ENCODE measurements around the gene MOGAT2. TPM values are rescaled to one million over a fixed set of nuclear protein-coding genes. Genes with fewer than 3 reads are reported as not detected.
"Not testable (repeated sequence)": the region's sequence is repeated elsewhere in the genome, so short reads cannot be mapped to it uniquely, and the experiment has no call there.

Gene MOGAT2
- total RNA-seq, 1 donor from 2014 or later: 0.22 TPM

DNA sequence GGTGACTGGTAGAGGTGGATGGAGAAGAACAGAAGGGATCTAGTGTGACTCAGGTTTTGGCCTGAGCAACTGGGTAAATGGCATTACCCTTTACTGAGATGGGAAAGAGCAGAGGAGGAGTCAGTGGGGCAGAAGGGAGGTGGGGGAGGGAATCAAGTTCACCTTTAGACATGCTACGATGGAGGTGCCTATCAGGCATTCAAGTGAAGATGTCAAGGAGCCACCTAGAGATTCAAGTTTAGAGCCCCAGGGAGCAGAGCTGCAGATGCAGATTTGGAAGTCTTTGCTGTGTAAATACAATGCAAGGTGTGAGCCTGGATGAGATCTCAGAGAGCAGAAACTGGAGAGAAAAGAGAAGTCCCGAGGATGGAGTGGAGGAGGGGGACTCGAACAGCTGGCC, 979 bp upstream of the MOGAT2 start:
- ATAC-seq: no peak
- intact Hi-C loops (cut with DNase I): no loop called here

DNA sequence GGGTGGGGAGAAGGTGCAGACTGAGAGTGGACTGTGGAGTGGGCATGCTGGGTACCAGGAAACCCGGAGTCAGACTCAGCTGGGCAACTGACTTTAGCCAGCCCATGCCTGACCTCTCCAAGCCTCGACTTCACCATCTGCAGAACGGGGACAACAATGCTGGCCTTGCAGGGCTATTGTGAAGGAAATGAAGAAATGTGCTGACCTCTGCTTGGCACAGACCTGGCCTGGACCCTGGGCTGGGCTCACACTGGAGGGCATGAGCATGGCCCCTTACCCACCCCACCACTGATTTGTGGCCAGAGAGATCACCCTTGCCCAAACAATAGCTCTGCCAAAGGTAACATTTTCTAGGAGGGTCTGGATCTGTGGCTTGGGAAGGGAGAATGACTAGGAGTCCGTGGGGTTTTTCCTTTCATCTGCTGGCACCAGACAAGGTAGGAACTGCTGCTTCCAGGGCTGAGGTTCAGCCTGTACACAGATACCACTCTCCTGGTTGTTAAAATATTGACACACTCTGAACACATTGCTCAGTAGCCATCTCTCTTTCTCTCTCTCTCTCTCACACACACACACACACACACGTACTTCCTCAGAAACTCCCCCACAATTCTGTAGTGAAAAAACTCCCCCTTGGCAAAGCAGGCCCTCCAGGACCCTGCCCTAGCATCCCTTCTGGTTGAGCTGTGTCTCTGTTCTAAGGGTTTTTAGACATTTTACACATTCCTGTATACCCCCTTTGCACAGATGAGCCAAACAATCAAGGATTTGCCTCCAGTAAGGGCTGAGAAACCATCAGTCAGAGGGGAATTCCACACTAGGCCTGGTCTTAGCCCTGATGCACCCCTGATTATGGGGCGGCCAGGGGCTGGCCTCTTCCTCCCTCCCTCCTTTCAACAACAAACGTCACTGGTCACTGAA, 1.0 kb downstream of the MOGAT2 start:
- DNase-seq (ENCODE audit: missing footprints) (peak; percentile 41), ATAC-seq (peak; percentile 4)
- intact Hi-C loops (cut with DNase I): no loop called here

More for the DNA sequence above, 979 bp upstream of the MOGAT2 start:
- no peak for DNase-seq (ENCODE audit: missing footprints)

DNA sequence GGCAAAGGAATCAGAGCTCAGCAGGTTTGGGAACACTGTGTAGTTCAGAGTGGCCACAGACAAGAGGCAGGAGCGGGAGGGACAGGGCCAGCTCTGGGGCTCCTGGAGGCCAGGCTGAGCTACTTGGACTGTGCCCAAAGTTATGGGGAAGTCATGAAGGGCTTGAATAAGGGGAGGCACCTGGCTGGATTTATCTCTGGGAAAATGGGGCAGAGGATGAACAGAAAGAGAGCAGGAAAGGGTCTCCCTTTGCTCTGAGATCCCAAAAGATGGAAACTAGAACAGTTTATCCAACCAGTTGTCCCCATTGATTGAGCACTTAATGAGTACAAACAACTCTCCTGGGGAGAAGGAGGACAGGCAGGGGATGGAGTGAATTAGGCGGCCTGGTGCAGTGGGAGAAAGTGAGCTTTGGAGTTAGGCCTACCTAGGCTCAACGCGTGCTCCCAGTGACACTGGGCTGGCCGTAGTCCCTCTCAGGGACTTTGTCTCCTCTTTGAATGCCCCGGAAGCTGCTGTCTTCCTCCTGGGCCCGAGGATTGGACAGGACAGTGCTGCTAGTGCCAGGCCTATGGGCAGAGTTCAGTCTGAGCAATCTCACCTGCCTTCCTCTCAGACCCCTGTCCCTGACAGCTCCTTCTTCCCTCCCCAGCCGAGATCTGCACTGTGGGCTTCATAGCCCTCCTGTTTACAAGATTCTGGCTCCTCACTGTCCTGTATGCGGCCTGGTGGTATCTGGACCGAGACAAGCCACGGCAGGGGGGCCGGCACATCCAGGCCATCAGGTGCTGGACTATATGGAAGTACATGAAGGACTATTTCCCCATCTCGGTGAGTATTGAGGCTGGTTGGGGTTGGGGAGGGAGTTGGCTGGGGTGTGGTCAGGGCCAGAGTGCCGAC, 2.0 kb downstream of the MOGAT2 start:
- intact Hi-C loops (cut with DNase I): loop anchor here (5.0 kb wide), 1 partner anchor 148 kb away; no protein-coding TSS in a partner anchor
- ATAC-seq (peak; percentile 63), DNase-seq (ENCODE audit: missing footprints) (peak; percentile 53)

DNA sequence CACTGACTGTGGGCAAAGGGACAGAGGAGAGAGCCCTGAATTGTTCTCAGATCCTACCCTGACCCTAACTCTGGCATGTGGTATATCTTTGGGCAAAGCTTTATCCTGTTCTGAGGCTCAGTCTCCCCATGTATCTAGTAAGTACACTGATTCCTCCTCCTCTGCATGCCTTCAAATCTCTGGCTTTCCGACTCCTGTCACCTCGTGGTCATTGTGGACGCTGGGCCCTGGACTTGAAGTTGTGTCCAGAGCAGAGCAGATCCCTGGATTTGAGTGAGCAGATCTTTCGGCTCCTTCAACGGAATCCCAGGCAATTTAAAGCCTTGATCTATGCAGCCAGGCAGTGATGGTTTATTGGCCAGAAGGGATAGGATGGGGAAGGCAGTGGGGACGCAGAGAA, 3.0 kb downstream of the MOGAT2 start:
- intact Hi-C loops (cut with DNase I): loop anchor here (5.0 kb wide), 1 partner anchor 147 kb away; no protein-coding TSS in a partner anchor
- ATAC-seq (no peak), DNase-seq (ENCODE audit: missing footprints) (no peak)

DNA sequence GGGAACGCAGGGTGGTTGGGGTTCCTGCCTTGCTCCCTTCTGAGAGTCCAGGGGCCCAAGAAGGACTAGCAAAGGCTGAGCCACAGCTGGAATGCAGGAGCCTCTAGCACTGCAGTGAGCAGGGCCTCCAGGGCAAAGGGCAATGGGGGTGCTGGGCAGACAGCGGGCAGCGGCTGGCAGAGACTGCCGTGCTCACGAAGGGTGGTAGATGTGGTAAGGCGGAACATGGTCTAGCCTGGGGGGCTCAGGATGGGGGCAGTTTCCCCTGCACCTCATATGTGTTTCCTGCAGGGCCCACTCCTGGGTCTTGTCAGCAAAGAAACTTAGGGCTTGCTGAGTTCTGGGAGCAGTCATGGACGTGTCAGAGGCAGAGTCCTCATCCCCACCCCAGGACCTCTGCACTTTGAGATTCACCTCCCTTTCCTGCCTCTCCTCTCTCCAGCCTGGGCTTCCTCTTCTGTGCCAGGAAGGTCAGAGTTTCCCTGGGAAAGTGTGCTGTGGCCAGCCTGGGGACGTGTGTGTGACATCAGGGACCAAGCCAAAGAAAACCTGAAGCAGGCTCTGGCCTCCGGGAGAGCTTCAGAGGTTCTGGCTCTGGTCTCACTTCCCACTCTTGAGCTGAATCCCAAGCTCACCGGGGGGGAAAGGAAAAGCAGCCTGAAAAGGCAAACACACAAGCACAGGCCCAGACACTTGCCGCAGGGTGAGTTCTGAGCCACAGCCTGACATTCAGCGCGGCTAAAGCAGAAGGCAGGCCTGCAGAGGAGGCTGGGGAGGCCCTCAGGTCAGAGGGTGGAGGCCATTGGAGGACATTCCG, 4.4 kb downstream of the MOGAT2 start:
- no peak for ATAC-seq
- intact Hi-C loops (cut with DNase I): loop anchor here (5.0 kb wide), 1 partner anchor 145 kb away; no protein-coding TSS in a partner anchor

DNA sequence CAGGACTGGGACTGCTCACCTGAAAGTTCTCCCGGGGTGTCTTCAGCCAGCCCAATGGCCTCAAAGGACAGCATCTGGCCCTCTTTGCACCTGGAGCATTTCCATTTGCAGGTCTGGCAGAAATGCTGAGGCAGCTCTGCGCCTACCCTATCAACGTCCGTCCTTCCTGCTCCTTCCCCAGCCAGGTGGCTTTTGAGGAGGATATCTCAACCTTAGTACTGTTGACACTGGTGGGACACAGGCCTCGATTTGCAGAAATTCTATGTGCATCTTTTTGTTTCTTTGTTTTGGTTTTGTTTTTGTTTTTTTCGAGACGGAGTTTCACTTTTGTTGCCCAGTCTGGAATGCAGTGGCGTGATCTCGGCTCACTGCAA, 5.0 kb downstream of the MOGAT2 start:
- no peak for ATAC-seq
- intact Hi-C loops (cut with DNase I): loop anchor here (5.0 kb wide), 1 partner anchor 145 kb away; no protein-coding TSS in a partner anchor
- no peak for DNase-seq (ENCODE audit: missing footprints)

More for the DNA sequence above, 4.4 kb downstream of the MOGAT2 start:
- peak; percentile 58 for DNase-seq (ENCODE audit: missing footprints)

DNA sequence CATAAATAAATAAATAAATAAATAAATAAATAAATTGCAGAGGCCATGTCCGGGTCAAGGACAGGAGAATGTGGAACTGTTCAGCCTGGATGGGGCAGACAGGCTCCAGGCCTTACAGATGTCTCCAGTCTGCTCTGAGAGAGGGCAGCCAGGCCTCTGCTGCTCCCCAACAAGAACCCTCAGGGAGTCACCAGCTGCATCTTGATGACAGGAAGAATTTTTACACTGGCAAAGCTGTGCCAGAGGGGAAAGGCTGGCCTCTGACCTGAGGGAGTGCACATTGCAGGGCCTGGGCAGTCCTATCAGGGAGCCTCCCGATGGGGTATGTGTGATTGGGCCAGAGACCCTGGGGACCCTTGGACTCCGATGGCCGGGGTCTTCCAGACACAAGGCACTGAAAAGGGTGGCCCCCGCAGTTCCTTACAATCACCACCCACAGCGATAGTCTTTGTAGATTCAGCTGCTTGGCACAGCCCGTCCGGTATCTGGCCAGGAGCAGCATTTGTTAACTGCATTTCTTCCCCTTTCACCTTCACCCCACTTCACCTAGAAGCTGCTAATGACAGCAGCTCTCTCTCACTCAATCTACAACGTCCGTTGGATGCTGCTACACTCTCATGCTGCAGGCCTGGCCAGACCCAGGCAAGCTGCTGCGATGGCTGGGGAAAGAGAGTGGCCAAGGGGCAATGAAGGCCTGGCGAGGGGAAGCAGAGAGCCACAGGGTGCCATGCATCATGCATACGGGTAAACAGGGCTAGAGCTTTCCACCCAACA, 8.1 kb downstream of the MOGAT2 start:
- ATAC-seq (peak; percentile 53), DNase-seq (ENCODE audit: missing footprints) (peak; percentile 57)
- intact Hi-C loops (cut with DNase I): no loop called here

DNA sequence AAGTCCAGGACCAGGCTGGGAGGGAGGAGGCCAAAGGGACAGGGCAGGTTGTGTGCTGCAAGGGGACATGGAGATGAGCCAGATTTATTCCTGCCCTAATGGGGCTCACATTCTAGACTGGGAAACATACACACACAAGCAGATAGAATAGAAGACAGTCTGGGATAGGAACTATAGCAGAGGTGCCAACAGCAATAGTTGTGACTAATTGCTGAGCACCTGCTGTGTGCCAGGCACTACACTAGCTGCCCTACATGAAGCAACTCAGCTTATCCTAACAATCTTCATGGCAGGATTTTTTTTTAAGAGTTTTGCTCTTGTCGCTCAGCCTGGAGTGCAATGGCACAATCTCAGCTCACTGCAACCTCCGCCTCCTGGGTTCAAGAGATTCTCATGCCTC, 11.4 kb downstream of the MOGAT2 start:
- ATAC-seq: no peak
- no peak for DNase-seq (ENCODE audit: missing footprints)
- intact Hi-C loops (cut with DNase I): no loop called here

DNA sequence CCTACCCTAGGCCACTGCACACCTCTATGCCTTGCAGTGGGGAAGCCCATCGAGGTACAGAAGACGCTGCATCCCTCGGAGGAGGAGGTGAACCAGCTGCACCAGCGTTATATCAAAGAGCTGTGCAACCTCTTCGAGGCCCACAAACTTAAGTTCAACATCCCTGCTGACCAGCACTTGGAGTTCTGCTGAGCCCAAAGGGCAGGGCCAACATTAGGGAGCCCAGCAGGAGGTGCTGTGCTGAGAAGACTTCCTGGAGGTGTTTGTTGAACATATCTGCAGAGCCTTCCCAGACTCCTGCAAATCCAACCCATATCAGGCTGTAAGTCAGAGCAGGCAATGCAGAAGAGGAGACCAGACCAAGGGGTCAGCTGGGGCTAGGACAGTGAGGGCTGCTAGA, 13.5 kb downstream of the MOGAT2 start:
- ATAC-seq (no peak), DNase-seq (ENCODE audit: missing footprints) (no peak)
- intact Hi-C loops (cut with DNase I): no loop called here

DNA sequence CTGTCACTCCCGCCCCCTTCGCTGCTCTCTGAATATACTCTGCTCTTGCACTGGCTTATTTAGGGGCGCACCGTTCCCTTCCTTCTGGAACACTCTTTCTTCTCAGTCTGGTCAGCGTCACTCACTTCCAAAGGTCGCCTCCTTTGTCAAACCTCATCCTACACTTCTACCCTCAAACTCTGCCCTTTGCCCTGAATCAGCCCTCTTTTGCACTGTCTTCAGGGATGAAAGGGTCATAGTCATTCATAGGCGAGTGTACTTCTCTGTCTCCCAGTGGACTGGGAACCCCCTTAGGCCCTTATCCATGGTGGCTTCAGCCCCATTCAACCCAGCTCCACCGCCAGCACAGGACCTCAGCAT, 15.4 kb downstream of the MOGAT2 start:
- intact Hi-C loops (cut with DNase I): no loop called here
- DNase-seq (ENCODE audit: missing footprints) (no peak), ATAC-seq (no peak)

DNA sequence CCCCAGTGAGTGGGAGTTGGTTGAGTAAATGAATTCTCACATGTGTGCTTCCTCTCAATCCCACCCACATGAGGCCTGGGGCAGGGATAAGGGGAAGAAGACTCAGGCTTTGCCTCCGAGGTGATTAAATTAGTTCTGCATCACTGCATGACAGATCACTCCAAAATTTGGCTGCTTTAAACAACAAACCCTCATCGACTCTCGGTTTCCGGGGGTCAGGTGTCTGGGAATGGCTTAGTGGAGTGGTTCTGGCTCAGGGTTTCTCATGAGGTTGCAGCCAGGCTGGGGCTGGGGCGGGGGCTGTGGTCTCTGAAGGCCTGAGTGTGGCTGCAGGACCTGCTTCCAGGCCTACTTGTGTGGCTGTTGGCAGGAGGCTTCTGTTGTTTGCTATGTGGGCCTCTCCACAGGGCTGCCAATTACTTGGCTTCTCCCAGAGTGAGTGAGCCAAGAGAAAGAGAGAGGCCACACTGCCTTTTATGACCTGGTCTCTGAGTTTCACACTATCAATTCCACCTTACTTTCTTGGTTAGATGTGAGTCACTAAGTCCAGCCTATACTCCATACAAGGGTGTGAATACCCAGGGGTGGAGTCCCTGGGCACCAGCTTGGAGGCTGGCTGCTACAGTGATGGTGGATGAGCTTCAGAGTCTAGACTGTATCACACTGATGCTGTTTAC, 15.9 kb downstream of the MOGAT2 start:
- DNase-seq (ENCODE audit: missing footprints): no peak
- intact Hi-C loops (cut with DNase I): no loop called here
- peak; percentile 88 for ATAC-seq

DNA sequence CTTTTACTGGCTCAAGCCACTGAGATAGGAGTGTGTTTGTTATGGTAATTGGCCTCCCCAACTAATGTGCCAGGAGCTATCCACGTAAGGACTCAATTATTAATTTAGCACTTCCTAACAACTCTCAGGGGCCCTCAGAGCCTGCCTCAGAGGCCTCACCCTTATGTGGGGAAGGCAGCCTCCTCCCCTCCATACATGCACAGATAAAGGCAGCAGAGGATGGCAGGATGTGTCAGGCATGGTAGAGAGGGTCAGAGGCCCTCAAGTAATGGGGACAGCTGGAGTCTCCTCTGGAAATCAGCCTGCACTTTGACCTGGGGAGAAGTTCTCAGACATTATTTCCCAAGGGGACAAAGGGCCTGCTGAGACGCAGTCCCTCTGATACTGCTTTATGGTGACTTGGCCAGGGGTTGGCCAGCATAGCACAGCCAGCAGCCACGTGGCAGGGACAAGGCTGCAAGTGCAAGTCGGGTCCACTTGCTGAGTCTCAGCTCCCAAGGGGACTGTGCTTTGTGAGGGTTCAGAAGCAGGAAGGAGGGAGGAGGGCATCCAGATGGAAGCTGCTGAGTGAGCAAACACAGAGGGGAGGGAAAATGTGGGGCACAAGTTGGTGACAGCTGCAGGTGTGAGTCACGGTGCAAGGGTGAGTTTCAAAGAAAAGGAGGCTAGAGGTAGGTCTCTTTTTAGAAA, 17.0 kb downstream of the MOGAT2 start:
- no peak for DNase-seq (ENCODE audit: missing footprints)
- intact Hi-C loops (cut with DNase I): no loop called here
- ATAC-seq: no peak

DNA sequence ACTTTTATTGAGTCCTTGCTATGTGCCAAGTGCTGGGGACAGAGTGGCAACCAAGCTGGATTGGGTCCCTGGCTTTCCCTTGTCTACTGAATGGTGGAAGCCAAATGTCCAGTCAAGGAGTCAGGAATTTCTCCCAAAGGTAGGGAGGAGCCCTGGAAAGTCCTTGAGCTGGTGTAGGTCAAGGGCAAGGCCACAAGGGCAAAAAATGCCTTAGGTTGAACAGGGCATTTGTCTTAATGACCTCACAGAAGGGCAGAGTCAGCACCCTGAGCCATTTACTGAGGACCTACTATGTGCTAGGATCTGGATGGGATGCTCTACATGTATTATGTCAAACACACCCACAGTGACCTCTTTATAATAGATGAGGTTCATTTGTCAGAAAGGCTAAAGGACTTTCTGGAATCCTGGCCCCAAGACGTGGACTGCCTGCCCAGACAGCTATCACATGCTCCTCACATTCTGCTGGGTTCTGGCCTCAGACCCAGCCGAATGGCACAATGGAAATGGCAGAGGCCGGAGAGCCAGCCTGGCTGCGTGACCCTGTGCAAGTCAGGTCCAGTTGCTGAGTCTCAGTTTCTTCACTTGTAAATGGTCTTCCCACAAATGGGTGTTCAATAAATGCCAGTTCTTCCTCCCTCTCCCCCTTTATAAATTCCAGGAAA, 17.7 kb downstream of the MOGAT2 start:
- ATAC-seq: no peak
- intact Hi-C loops (cut with DNase I): no loop called here
- no peak for DNase-seq (ENCODE audit: missing footprints)

DNA sequence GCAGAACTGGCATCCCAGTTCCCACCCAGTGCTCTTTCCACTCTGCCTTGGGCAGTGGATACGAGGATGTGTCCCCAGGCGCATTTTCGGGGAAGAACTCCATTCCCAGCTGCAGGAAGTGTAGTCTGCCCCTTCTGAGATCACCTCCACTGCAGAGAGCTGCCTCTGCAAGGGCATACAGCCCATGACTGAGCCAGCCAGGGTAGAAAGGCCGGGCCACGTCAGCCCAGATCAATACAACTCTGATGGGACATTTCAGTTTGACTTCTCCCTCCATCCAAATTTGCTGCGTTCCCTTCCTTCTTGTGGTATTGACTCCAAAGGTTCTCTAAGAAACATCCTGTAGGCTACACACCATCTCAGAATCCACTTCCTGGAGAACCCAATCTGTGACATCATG, 19.7 kb downstream of the MOGAT2 start:
- DNase-seq (ENCODE audit: missing footprints): no peak
- no peak for ATAC-seq
- intact Hi-C loops (cut with DNase I): no loop called here

DNA sequence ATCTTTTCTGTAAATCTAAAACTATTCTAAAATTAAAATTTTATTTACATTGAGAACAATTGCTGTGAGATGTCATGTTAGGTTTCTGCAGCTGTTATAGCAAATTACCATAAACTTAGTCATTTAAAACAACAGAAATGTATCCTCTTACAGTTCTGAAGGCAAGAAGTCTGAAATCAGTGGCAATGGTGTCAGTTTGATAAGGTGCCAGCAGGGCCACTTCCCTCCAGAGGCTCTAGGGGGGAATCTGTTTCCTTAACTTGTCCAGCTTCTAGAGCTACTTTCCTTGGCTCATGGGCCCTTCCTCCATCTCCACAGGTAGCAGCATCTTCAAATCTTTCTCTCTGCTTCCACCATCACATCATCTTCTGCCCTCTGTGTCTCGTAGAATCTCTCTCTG, 23.0 kb downstream of the MOGAT2 start:
- intact Hi-C loops (cut with DNase I): no loop called here
- ATAC-seq: no peak

DNA sequence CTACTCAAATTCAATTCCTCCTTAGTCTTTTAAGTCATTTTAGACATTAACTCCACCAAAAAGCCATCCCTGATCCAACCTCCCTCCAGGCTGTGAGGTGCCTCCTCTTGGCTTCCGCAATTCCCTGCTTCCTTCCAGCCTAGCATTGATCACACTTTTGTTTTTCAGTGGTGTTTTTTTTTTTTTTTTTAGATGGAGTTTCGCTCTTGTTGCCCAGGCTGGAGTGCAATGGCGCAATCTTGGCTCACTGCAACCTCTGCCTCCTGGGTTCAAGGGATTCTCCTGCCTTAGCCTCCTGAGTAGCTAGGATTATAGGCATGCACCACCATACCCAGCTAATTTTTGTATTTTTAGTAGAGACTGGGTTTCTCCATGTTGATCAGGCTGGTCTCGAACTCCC, 25.5 kb downstream of the MOGAT2 start:
- ATAC-seq; DNase-seq (ENCODE audit: missing footprints); intact Hi-C loops (cut with DNase I): not testable (repeated sequence)

More for the DNA sequence above, 23.0 kb downstream of the MOGAT2 start:
- DNase-seq (ENCODE audit: missing footprints): no peak

Measured in Right ventricle myocardium inferior (tissue), 1 donor.